HG03520 (cell line): Measurements from ENCODE around the gene GPRASP1.
"Not testable (repeated sequence)": the region's sequence is repeated elsewhere in the genome, so short reads cannot be mapped to it uniquely, and the experiment has no call there.

Source experiments
- ATAC-seq: cut with Tn5 transposase; IDR thresholded peaks from one replicate; pipeline ENCODE4 v1.9.1; 2021; ENCODE audit warnings: mild to moderate bottlenecking, moderate library complexity; ENCODE audit not compliant: unreplicated experiment

The GPRASP1 gene, protein sequence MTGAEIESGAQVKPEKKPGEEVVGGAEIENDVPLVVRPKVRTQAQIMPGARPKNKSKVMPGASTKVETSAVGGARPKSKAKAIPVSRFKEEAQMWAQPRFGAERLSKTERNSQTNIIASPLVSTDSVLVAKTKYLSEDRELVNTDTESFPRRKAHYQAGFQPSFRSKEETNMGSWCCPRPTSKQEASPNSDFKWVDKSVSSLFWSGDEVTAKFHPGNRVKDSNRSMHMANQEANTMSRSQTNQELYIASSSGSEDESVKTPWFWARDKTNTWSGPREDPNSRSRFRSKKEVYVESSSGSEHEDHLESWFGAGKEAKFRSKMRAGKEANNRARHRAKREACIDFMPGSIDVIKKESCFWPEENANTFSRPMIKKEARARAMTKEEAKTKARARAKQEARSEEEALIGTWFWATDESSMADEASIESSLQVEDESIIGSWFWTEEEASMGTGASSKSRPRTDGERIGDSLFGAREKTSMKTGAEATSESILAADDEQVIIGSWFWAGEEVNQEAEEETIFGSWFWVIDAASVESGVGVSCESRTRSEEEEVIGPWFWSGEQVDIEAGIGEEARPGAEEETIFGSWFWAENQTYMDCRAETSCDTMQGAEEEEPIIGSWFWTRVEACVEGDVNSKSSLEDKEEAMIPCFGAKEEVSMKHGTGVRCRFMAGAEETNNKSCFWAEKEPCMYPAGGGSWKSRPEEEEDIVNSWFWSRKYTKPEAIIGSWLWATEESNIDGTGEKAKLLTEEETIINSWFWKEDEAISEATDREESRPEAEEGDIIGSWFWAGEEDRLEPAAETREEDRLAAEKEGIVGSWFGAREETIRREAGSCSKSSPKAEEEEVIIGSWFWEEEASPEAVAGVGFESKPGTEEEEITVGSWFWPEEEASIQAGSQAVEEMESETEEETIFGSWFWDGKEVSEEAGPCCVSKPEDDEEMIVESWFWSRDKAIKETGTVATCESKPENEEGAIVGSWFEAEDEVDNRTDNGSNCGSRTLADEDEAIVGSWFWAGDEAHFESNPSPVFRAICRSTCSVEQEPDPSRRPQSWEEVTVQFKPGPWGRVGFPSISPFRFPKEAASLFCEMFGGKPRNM (N-terminal part only)

DNA sequence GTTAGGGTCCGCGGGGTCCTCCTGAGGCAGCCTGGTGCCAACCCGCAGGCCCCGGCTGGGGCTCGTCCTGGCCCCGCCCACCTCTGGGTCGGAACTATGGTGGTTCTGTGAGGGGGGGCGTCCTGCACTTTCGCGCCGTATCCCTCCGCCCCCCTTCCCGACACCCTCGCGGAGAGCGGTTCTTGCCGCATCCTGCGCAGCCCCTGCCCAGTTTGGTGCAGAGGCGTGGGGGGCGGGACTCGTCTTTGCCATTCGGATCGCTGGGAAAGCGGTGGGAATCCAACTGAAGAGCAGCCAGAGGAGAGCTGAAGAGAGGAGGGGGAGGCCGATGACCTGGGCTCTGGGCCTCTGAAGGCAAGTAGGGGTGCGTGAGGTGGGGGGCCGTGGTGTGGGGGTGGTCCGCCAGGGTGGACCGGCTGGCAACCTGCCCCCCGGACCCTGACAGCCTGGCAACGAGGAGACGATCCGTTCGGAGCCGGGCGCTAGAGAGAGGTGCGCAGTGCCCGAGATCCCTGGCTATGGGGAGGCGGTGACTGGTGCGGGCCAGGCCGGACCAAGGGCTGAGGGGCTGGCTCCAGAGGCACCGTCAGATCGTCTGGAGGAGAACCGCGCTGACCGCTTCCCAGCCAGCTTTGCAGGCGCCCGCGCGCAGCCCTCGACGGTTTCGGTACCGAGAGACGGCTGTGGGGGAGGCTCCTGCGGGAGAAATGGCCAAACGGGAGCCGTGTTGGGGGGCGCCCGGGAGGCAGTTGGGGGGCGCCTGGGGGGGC, at the start of gene GPRASP1:
Gene GPRASP1 (plus strand): TSS at position 242 of the 770 bp plus-strand sequence. CDS start 2,431 bp downstream, outside the sequence.
- ATAC-seq = no peak

GRCh38 chrX:102604327-102604726, 47.0 kb upstream of the GPRASP1 start:
- no peak for ATAC-seq

DNA sequence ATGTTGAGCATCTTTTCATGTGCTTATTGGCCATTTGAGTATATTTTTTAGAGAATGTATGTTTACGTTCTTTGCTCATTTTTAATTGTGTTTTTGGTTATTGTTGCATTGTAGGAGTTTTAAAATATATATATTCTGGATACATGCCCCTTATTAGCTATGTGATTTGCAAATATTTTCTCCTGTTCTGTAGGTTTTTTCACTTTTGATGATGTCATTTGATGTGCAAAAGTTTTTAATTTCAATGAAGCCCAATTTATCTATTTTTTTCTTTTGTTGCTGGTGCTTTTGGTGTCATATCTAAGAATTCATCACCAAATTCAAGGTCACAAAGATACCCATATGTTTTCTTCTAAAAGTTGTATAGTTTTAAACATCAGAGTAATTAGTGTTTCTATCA, 45.2 kb upstream of the GPRASP1 start:
- no peak for ATAC-seq

DNA sequence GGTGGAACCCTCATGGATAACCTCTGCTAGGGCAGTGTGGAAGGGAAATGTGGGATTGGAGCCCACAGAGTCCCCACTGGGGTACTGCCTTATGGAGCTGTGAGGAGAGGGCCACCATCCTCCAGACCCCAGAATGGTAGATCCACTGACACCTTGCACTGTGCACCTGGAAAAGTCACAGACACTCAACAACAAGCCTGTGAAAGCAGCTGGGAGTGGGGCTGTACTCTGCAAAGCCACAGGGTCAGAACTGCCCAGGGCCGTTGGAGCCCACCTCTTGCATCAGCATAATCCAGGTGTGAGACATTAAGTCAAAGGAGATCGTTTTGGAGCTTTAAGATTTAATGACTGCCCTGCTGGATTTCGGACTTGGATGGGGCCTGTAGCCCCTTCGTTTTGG, 40.4 kb upstream of the GPRASP1 start:
- ATAC-seq = no peak

GRCh38 chrX:102624105-102624504, 27.2 kb upstream of the GPRASP1 start:
- ATAC-seq = no peak

DNA sequence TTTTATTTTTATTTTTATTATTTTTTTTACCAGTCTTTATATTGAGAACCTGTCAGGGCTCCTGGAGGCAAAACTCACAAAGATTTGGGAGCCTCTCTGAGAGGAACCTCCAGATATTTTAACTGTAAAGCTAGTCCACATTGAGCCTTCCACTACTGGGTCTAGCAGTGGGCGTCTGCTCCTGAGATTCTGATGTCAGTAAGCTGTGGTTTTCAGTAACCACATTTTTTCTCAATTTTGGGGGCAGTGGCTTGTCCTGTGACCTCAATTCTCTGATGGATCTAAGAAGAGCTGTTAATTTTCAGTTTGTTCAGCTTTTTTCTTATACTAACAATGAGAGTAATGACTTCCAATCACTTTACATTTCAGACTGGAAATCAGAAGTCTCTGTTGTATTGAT, 23.6 kb upstream of the GPRASP1 start:
- ATAC-seq = no peak

GRCh38 chrX:102637561-102637960, 13.7 kb upstream of the GPRASP1 start:
- ATAC-seq = no peak

GRCh38 chrX:102650903-102651241, 411 bp upstream of the GPRASP1 start:
- no peak for ATAC-seq

GRCh38 chrX:102652031-102652688, 877 bp downstream of the GPRASP1 start:
- no peak for ATAC-seq

DNA sequence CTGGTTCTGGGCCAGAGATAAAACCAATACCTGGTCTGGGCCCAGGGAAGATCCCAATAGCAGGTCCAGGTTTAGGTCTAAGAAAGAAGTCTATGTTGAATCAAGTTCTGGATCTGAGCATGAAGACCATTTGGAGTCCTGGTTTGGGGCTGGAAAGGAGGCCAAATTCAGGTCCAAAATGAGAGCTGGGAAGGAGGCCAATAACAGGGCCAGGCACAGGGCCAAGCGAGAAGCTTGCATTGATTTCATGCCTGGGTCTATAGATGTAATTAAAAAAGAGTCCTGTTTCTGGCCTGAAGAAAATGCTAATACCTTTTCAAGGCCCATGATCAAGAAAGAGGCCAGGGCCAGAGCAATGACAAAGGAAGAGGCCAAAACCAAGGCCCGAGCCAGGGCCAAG, 3.4 kb downstream of the GPRASP1 start:
- no peak for ATAC-seq

- ATAC-seq = no peak
Measured at GRCh38 chrX:102658556-102658955, 7.3 kb downstream of the GPRASP1 start.

DNA sequence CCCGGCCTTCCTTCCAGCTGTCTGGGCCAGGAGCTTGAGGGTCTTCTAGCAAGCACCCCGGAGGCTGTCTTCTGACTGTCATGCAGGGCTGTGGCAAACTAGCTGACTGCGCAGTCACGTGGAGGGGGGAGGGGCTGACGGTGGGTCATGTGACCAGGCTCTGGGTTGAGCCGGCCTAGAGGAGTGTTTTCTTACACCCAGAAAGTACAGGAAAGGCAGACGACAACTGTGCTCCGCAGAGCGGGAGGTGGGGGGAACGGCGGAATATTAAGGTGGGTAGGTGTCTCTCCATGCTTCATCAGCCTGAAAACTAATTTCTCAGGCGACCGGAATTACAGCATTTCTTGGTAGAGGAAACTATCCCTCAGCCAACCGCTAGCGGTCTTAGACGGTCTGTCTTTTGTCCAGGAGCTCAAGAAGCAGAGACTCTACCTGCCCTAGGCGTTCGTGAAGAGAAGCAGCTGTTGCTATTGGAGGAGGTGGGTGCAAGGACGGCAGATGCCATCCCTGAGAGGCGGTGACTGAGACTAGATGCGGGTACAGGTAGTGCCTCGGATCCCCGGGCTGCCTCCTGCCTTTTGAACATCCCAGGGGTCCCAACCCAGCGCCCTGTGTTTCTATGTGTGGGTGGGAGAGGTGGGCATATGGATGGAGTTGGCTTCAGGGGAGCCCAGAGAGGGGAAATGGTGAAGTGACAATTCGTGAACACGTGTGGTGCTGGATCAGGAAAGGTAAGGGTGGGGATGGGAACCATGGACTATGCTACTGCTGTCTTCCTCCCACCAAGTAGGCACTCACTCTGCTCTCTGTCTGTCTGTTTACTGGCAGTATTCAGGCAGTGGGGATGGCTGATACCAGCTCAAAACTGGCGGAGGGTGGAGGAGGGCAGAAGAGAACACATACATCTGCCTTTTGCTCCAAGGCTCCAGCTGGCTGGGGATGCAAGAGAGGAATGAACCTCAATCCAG, 8.8 kb downstream of the GPRASP1 start:
- peak; percentile 97 for ATAC-seq

- ATAC-seq = not testable (repeated sequence)
Measured at GRCh38 chrX:102663820-102664219, 12.5 kb downstream of the GPRASP1 start.

GRCh38 chrX:102667034-102667433, 15.8 kb downstream of the GPRASP1 start:
- ATAC-seq = not testable (repeated sequence)

- no peak for ATAC-seq
Measured at GRCh38 chrX:102669526-102669925, 18.2 kb downstream of the GPRASP1 start.

- ATAC-seq = no peak
Measured at GRCh38 chrX:102672856-102673255, 21.6 kb downstream of the GPRASP1 start.

DNA sequence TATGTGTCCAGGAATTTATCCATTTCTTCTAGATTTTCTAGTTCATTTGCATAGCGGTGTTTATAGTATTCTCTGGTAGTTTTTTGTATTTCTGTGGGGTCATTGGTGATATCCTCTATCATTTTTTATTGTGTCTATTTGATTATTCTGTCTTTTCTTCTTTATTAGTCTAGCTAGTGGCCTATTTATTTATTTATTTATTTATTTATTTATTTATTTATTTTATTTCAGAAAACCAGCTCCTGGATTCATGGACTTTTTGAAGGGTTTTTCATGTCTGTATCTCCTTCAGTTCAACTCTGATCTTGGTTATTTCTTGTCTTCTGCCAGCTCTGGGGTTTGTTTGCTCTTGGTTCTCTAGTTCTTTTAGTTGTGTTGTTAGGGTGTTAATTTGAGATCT, 26.2 kb downstream of the GPRASP1 start:
- ATAC-seq = not testable (repeated sequence)

- ATAC-seq = no peak
Measured at GRCh38 chrX:102684772-102685520, 33.7 kb downstream of the GPRASP1 start.
